T-helper 2 cell (primary cell): ENCODE measurements around the gene ARID4B.
"Not testable (repeated sequence)": the region's sequence is repeated elsewhere in the genome, so short reads cannot be mapped to it uniquely, and the experiment has no call there.

Experiments used
- DNase-seq, 5 experiments: peaks; one replicate each; pipeline versions ENCODE4 v3.0.0 to v3.0.0-alpha.2; 2012 to 2022

Gene ARID4B

DNA sequence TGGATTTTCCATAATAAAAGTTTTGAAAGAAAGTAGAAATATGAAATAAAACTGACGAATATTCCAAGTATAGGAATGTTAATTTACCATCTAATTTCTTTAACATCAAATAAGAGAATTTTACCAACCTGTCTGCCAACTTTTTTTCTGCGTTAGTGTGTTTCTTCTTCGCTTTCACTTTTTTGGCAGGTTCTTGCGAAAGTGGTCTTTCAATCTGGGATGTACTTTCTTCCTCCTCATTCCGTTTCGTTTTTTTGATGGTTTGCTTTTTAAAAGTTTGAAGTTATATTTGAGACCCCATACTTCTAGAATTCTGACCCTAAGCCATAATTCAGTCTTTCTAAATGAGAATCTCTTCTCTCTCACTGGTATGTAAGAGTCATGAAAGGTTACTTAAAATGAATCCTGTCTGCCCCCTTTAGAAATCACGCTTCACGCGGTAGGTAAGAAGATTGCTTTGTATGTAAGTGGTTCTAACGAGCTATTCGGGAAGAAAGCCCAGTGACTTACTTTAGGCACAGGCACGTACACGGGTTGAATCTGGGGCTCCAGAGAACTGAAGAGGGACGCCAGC is 167.5 kb downstream of the ARID4B start:
- peak in 1 of 5 experiments; percentile 86 for DNase-seq

DNA sequence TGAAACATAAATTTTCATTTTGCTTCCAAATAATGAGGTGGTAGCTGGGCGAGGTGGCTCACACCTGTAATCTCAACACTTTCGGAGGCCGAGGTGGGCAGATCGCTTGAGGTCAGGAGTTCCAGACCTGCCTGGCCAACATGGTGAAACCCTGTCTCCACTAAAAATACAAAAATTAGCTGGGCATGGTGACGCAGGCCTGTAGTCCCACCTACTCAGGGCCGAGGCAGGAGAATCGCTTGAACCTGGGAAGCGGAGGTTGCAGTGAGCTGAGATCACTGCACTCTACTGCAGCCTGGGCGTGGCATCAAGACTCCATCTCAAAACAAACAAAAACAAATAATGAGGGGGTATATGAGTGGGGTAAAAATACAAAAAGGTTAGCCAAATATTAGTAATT is 168.0 kb downstream of the ARID4B start:
- DNase-seq: peak in 1 of 5 experiments; percentile 40

DNA sequence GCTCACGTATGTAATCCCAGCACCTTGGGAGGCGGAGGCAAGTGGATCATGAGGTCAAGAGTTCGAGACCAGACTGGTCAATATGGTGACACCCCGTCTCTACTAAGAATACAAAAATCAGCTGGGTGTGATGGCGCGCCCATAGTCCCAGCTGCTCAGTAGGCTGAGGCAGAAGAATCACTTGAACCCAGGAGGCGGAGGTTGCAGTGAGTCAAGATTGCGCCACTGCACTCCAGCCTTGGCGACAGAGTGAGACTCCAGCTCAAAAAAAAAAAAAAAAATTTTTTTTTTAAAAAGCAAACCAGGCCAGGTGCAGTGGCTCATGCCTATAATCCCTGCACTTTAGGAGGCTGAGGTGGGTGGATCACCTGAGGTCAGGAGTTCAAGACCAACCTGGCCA is 168.7 kb downstream of the ARID4B start:
- DNase-seq: not testable (repeated sequence)

DNA sequence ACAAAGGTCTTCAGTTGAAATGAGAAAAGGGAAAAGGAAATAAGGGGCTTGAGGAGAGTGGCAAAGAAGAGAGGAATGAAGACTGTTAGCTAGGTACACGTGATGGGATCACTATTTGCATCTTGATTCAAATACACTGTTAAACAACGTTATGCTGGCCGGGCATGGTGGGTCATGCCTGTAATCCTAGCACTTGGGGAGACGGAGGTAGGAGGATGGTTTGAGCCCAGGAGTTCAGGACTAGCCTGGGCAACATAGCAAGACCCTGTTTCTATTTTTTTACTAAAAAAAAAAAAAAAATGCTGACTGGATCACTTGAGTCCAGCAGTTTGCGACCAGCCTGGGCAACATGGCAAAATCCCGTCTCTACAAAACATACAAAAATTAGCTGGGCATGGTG is 169.3 kb downstream of the ARID4B start:
- no peak for DNase-seq

- DNase-seq: no peak
Measured at GRCh38 chr1:235157150-235157549, 170.8 kb downstream of the ARID4B start.

GRCh38 chr1:235156740-235157139 is 171.2 kb downstream of the ARID4B start:
- no peak for DNase-seq

GRCh38 chr1:235156265-235156664 is 171.7 kb downstream of the ARID4B start:
- no peak for DNase-seq

- no peak for DNase-seq
Measured at GRCh38 chr1:235152235-235152634, 175.7 kb downstream of the ARID4B start.

- DNase-seq: peak in 1 of 5 experiments; percentile 60
Measured at GRCh38 chr1:235151033-235151432, 176.9 kb downstream of the ARID4B start.

DNA sequence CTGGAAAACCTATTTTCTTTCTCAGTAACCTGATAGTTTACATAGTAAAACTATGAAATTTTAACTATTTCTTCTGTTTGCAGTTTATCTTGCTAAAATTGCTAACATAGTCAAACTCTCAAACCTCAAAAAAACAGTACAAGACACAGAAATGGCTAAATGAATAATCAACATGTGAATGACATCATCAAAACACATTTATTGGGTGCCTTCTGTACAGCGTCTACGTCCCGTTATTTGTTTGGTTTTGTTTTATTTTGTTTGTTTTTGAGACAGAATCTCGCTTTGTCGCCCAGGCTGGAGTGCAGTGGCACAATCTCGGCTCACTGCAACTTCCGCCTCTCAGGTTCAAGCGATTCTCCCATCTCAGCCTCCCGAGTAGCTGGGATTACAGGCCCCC is 178.2 kb downstream of the ARID4B start:
- DNase-seq: no peak

DNA sequence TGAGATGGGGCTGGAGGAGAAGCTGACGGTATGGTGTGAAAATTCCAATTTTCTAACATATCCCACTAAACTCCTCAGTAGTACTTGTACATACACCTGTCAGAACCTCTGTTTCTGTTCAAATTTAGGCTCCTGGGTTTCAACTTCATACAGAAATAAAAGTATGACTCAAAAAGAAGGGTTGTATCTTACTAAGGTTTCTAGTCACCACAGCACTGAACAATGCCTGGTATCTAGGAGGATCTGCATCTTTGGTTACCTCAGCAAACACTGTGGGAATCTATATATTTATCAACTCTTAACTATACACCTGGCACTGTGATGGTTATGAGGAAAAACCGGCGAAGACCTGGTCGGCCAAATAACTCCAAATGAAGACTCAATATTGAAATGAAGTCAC is 180.7 kb downstream of the ARID4B start:
- peak in 1 of 5 experiments; percentile 43 for DNase-seq

DNA sequence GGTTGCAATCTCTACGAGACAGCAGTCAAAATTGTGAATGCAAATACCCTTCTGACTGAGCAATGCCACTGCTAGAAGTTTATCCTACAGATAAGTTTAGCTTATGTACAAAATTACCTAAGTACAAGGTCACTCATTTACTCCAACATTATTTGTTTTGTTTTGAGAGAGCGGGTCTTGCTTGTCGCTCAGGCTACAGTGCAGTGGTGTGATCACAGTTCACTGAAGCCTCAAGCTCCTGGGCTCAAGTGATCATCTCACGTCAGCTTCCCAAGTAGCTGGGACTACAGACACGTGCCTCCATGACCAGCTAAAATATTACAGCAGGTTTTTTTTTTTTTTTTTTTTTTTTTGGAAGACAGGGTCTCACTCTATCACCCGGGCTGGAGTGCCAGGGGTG is 182.3 kb downstream of the ARID4B start:
- no peak for DNase-seq

DNA sequence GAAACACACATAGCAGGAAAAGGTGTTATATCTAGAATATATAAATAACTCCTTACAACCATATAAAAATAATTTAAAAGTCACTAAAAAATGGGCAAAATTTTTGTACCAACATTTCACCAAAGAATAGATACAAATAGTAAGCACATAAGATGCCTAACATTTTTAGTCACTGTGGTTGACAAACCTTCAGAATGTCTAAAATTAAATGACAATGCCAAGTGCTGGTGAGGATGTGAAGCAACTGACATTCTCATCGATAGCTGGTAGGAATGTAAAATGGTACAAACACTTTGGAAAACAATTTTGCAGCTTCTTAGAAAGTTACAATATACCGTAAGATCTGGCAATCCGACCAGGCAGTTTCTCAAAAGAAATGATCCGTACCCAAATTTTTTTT is 185.0 kb downstream of the ARID4B start:
- DNase-seq: no peak

GRCh38 chr1:235139315-235139714 is 188.7 kb downstream of the ARID4B start:
- DNase-seq: no peak

DNA sequence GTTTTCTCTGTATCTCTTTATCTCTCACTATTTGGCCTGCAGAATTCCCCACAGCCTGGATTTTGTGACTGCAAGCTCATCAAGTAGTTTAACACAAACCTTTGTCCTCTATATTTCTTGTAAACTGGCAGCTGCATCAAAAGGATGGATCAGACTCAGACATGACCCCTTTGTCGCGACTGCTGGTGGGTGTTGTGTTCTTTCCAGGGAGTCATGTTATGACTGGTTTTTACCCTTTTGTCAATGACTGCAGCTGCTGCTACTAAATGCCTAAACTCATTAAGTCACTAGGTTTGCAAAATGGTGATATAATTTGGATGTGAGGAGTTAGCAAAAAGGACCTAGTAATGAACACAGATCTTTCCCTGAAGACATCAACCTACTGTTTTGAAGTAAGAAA is 189.2 kb downstream of the ARID4B start:
- DNase-seq: peak in 1 of 5 experiments; percentile 48

DNA sequence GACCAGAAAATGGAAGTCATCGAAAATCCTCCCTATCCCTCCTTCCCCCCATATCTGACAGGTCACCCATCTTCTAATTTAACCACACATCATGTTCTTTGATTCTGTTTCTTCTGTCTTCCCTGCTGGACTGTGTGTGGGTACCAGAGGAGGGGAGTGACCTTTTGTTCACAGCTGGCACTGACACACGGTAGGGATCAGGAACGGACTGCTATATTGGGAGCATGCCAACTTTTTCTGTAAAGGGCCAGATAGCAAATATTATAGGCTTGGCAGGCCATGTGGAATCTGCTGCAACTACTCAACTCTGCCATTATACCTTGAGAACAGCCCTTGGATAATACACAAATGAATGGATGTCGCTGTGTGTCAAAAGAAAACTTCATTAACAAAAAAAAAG is 191.9 kb downstream of the ARID4B start:
- no peak for DNase-seq

- no peak for DNase-seq
Measured at GRCh38 chr1:235134171-235134570, 193.8 kb downstream of the ARID4B start.

- no peak for DNase-seq
Measured at GRCh38 chr1:235133086-235133485, 194.9 kb downstream of the ARID4B start.

GRCh38 chr1:235131961-235132360 is 196.0 kb downstream of the ARID4B start:
- DNase-seq: peak in 1 of 5 experiments; percentile 91

DNA sequence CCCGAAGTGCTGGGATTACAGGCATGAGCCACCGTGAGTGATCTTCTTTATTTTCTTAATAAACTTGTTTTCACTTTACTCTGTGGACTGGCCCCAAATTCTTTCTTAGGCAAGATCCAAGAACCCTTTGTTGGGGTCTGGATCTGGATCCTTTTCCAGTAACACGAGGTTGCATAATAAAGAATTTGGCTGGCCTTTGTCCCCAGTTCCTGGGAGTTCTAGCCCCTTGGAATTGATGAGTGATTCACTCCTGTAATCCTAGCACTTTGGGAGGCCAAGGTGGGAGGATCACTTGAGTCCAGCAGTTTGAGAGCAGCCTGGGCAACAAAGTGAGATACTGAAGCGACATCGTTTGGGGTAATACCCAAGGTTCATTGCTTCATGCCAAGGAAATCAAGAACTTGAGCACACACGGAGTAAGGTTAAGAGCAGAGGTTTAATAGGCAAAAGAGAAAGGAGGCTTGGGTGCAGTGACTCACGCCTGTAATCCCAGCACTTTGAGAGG is 197.2 kb downstream of the ARID4B start:
- no peak for DNase-seq

DNA sequence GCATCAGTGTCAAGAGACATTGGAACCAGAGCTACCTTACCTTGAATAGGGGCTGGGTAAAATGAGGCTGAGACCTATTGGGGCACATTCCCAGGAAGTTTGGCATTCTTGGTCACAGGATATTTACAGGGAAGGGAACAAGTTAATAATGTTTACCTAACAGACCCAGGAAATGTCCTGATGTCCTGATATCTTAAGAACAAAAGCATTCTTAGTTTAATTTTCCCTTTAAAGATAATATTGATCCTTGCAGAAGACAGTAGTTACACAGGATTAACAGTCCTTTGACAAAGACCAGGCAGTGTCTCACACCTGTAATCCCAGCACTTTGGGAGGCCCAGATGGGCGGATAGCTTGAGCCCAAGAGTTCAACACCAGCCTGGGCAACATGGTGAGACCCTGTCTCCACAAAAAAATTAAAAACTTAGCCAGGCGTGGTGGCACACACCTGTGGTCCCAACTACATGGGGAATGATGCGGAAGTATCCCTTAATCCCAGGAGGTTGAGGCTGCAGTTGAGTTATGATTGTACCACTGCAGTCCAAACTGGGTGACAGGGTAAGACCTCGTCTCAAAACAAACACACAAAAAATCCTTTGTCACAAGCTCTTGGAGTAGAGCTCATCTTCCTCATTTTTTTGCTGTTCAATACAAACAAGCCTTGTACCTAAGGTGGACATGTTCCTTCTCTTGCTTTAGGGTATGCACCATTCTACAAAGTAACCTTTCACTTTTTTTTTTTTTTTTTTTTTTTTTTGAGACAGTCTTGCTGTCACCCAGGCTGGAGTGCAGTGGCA is 198.0 kb downstream of the ARID4B start:
- DNase-seq: no peak

DNA sequence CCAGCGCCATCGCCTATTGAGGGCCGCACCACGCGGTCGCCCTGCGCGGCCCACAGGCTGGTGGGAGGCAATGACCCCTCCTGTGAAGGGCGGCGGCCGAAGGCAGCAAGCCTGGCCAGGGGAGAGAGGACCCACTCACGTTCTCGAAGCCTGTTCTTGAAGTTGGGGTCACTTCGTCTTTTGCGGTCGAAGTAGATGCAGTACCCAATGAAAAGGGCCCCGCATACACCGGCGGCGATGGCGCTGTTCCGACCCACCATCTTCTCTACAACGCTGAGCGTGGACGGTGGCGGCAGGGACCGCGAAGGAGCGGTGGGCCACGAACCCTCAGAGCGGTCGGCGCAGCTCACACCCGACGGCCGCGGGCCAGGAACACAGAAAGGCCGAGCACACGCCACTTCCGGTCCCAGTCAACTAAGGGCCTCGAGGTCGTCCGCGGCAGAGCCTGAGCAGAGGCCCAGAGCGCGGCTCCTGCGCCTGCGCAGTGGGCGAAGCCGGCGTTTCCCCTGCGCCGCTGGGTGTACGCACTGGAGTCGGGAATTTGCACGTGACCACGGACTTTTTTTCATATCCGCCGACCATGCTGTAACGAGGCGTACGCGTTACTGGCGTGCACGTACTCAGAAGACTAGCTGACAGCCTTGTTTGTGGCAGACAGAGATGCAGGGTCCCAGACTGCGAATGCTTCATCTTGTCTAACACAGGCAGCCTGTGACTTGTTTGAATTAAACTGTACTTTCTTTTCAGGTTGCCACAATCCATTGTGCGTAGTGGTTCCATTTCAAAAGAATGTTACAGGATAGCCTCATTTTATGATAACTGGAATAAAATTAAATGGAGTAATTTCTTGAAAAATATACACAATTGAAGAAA is 199.3 kb downstream of the ARID4B start, which contains the start of gene TOMM20:
Gene TOMM20 (minus strand): TSS at position 382 of the 873 bp plus-strand sequence. CDS start 122 bp downstream, at position 260.
- peak; percentile 85 to 98 (median 92) for DNase-seq
